Subcutaneous adipose tissue (tissue), 4 donors: Measurements from ENCODE around the gene GIT1. TPM values are rescaled to one million over a fixed set of nuclear protein-coding genes. Genes with fewer than 3 reads are reported as not detected.

Experiments used
- CTCF ChIP-seq: fragments of 450-650 bp; IDR thresholded peaks from one replicate; pipeline ENCODE4 v1.5.1; 2016; ENCODE audit warnings: low read depth, mild to moderate bottlenecking, control low read depth, antibody characterized with exemption, moderate library complexity
- total RNA-seq, 4 donors: library from RNA; depleted of rRNA; stranded (reverse); fragments of >200 nt; gene quantifications; one replicate each; pipeline ENCODE4 v1.1.0, GENCODE V29; 2016

GIT1 gene
- total RNA-seq, 4 donors from 2014 or later = 19.5 to 62.9 (median 30.8) TPM

GRCh38 chr17:29575511-29576213 lies 13.8 kb downstream of the GIT1 start:
- TF ChIP-seq CTCF = no peak

- no peak for TF ChIP-seq CTCF
These were observed 14.5 kb downstream of the GIT1 start for GRCh38 chr17:29574732-29575510.

- TF ChIP-seq CTCF = no peak
These were observed 15.3 kb downstream of the GIT1 start for GRCh38 chr17:29573871-29574731.

GRCh38 chr17:29573558-29573869 lies 15.9 kb downstream of the GIT1 start:
- TF ChIP-seq CTCF = no peak

GRCh38 chr17:29572691-29573557 lies 16.5 kb downstream of the GIT1 start:
- TF ChIP-seq CTCF = no peak

- no peak for TF ChIP-seq CTCF
These were observed 17.4 kb downstream of the GIT1 start for GRCh38 chr17:29571883-29572681.
